RKO (cell line): ENCODE results near the gene PLA2G4D.
"Not testable (repeated sequence)": the region's sequence is repeated elsewhere in the genome, so short reads cannot be mapped to it uniquely, and the experiment has no call there.

Experiments used
- DNase-seq: peaks from one replicate; pipeline ENCODE4 v3.0.0-alpha.2; 2016; ENCODE audit warnings: low spot score

Gene PLA2G4D

DNA sequence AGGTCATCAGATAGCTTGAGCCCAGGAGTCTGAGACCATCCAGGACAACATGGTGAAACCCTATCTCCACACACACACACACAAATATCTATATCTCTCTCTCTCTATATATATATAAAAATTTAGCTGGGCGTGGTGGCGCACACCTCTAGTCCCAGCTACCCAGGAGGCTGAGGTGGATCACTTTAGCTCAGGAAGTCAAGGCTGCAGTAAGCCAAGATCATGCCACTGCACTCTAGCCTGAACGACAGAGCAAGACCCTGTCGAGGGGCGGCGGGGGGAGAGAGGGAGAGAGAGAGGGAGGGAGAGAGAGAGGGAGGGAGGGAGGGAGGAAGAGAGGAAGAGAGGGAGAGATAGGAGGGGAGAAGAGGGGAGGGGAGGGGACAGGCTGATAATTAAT lies 34.1 kb upstream of the PLA2G4D start:
- DNase-seq: no peak

DNA sequence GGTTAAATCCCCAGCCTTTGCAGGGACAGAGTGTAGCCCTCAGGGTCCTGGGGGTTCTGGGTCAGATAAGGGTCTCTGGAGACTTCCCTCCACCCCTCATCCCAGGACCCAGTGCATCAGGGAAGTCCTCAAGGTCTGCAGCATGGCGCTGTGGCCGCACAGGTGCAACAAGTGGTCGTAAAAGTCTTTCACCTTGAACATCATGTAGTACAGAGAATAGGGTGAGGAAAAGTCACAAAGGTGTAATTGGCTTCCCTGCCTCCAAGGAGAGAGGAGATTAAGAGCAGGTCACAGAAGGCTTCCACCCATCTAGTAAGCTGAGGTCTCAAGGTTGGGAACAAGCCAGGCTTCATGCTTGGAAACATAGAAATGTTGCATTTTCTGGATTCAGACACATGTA lies 29.2 kb upstream of the PLA2G4D start:
- DNase-seq: no peak

DNA sequence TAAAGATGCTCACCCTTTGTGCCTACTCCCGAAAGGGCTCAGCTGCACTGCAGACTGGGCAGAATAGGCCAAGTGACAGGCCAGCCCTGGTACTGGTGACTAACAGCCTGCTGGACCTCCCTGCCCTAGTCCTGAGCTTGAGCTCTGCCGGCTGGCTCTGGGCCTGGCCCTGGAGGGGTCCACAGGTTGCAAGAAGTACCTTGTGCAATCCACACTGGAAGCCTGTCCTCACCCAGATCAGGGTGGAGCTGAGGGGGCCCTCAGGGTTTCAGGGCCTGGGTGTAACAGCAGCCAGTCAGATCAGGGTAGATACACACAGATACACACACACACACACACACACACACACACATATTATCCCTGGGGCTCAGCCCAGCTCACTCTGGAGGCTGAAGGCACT lies 27.3 kb upstream of the PLA2G4D start:
- no peak for DNase-seq

DNA sequence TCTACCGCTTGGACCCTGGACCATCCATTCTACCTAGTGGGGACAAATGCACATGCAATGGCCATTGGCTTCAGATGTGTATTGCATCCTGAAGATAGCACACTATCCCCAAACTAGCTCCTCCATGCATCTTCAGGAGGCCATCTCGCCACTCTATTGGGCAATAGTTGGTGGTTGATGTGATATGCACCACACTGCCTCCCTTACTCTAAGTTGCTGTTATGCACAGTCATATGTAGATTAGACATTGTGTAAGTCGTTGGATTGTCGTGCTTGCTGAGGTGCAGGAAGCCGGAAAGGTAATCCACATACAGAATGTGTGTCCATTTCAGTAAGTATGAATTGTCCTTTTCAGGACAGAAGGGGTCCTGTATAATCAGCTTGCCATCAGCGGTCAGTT lies 26.7 kb upstream of the PLA2G4D start:
- no peak for DNase-seq

DNA sequence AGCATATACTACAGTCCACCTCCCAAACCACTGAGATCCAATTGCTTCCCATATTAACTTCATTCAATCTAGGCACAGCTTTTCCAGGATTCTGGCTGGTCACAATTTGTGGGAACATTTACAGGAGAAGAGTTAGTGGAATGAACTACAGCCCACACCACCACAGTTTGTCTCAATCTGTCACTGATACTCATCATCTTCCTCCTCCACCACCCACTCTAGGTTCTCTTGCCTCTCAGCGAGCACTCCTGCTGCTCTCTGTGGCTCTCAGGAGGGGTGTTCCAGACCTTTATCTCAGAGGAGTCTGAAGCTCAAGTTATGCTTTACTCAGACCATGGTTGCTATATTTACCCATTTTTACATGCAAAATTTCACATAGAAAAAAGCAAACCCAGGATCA lies 25.9 kb upstream of the PLA2G4D start:
- DNase-seq: no peak

DNA sequence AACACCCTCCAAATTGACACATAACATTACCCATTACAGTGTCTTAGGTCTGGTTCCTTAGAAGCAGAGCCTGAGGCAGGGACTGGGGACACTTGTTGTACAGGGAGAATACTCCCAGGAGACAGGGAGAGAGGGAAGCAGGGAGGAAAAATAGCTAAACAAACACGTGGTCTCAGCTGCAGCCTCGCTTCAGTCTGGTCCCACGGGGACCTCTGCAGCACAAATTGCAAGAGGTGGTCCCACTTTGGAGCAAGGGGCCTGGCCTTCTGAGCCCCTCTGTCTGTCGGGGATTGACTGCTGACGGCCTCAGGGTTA lies 25.0 kb upstream of the PLA2G4D start:
- DNase-seq: no peak

DNA sequence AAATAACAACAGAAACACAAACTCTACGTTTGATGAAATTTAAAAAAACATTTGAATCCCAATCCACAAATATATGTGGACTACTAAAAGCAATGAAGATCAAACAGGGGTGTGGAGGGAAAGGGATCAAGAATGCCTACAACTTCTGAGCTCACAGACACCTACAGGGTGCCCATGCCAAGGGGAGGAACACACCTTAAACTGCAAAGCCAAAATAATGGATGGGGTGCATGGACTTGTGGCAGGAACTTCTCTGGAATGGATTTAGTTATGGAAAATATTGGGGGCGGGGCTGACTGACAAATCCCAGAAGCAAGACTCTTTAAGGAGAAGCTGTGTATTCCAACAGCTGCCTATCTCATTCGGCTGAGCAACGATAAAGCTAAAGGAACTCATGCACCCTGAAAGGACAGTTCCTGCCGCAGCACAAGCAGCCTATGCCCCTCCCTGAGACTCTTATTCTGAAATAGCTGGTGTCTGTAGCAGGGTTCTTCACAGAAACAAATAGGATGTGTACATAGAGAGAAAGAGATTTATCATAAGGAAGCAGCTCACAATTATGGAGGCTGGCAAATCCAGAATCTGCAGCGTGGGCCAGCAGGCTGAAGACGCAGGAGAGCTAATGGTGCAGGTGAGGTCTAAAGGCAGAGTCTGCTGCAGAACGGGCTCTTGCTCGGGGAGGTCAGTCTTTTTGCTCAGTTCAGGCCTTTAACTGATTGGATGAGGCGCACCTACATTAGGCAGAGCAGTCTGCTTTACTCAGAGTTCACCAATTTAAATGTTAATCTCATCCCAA lies 24.5 kb upstream of the PLA2G4D start:
- DNase-seq: no peak

DNA sequence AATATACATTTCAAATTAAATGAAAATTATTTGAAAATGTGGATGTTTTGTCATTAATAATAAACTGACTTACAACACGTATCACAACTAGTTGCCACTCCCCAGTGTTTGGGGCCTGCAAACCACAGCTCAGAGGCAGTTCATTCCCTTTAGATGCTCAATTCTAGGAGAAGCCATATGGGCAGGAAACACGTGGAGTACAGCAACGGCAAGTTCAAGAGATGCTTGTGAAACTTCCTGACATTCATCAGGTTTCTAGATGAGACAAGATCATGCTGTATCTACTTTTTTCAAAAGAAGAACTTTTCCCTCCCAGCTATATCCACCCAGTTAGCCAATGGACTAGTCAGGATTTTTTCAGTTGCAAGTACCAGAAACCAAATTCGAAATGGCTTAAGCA lies 17.6 kb upstream of the PLA2G4D start:
- no peak for DNase-seq

DNA sequence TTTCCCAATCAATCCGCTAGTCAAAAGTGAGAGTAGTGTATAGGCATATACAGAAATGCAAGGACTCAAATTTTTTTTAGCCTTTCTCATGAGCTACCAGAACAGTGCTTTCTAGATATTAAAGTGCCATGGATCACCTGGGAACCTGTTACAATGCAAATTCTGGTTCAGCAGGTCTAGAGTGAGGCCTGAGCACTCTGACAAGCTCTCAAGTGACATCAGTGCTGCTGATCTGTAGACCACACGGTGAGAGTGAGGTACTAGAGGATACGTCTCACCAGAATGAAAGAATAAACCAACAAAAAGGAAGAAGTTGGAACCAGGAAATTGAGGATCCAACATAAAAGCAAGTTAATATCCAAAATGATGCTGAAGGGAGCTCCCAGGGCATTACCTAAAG lies 16.0 kb upstream of the PLA2G4D start:
- DNase-seq: no peak

DNA sequence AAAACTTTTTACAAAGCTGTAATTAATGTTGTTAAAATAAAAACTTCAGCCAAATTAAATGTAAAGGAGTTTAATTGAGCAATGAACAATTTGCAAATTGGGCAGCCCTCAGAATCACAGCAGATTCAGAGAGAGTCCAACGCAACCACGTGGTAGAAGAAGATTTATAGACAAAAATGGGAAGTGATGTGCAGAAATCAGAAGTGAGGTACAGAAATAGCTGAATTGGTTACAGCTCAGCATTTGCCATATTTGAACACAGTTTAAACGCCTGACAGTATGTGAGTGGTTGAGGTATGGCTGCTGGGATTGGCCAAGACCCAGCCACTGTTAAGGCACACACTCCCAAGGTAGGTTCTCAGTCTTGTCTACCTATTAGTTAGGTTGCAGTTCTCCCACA lies 14.4 kb upstream of the PLA2G4D start:
- no peak for DNase-seq

DNA sequence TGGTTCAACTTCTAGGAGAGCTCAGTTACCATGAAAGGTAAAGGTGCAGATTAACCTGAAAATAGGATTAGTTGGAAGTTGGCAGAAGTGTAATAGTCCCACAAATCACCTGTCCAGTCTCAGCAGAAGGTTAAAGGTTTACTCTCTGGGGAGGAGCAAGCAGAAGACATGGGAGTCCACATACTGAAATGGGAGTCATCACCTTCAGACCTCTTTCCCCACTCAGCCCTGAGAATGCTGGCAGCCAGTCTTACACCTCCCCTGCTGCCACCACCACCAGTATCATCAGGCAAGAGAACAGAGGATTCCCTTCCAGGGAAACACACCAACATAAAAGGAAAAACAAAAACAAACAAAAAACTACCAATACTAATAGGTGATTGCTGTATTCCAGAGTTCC lies 13.8 kb upstream of the PLA2G4D start:
- no peak for DNase-seq

DNA sequence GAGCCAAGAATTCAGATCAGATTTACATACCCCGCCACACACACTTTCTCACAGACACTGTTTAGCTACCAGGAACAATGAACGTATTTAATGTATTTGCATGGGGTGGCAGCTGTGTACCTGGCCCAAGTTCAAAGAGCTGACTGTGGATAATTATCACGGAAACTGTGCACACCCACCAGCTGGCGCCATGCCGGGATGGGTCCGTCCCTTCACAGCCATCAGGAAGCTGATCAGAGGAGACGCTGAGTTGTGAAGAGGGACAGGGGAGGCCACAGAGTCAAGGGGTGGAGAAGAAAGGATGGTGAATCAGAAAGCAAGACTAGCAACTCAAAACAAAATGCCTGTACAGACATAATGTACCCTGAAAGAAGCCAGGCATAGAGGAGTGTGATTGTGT lies 13.1 kb upstream of the PLA2G4D start:
- DNase-seq: no peak

DNA sequence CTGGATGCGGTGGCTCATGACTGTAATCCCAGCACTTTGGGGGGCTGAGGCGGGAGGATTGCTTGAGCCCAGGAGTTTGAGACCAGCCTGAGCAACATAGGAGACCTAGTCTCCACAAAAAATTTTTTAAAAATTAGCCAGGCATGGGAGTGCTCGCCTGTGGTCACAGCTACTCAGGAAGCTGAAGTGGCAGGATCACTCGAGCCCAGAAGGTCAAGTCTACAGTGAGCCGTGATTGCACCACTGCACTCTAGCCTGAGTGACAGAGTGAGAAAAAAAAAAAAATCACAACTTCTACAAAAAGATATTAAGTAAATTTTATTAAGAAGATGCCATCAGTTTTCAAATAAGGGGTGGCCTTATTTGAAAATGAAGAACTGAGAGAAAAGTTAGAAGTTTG lies 11.9 kb upstream of the PLA2G4D start:
- no peak for DNase-seq

DNA sequence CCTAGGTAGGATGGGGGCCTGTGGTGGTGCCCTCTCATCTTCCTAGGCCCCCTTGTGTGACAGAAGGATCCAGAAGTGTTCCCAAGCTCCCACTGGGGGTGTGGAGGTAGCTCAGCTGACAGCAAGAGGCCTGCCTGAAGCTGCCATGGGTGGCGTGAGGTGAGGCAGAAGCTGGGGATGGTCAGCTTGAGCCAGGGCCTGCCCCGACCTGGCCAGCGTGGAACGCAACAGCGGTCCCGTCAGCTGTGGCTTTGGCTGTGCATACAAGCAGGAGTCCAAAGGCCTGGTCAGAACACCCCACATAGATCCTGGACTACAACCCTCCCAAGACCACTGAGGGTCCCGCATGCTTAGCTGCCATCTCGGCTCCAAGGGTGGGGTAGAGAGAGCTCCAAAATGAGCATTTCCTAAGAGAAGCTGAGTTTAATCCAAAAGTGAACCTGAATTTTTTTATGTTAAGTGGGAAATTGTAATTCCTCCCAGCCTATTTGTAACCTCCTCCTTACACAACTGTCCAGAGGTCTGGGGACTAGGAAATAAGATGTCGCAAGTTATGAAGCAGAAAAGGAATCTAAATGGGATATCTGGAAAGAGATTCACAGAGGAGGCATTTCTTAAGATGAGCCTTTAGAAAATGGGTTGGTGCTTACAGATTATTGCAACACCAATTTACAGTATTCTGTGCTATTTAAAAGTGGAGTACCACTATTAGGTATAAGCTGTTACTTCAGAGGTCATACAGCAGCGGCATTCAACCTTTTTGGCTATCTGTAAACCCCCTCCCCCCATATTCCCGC lies 9.9 kb upstream of the PLA2G4D start:
- no peak for DNase-seq

DNA sequence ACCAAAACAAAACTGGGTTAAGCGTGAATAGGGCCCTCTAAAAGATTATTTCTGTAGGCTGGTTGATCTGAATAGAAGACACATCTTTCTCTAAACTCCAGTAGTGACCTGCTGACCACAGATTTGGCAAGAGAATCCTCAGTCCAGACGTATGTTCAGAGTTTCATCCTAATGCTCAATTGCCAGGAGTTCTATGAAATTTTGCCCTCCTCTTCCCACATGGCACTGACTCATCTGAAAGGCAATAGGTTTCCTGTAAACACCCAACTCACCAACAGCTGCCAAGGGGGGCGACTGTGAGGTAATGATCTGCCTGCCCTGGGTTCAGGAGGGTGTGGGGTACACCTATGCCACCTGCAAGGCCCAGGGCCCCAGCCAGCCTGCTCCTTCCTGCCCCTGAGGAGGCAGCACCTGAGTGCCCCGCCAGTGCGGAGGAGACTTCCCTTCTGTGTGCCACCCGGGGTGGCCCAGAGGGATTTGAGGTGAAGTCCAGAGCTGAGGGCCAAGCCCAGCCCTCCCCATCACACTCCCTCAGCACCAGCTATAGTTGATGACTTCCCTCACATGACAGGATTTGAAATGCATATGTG lies 8.4 kb upstream of the PLA2G4D start:
- no peak for DNase-seq

DNA sequence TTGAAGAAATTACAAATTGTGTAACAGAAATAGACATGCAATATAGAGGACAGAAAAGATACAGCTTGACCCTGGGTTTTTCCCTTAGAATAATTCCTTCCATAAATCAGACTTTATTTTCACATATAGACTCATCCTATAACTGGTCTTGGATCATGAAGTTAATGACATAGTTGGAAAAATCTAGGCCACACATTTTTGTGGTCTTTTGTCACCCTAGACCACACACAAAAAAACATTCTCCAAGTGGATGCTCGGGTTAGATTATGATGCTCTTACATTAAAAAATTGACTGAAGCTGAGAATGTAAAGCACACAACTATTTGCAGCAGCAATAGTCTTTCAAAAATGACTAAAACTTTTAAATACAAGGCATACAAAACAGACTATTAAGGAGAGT lies 7.5 kb upstream of the PLA2G4D start:
- DNase-seq: no peak

DNA sequence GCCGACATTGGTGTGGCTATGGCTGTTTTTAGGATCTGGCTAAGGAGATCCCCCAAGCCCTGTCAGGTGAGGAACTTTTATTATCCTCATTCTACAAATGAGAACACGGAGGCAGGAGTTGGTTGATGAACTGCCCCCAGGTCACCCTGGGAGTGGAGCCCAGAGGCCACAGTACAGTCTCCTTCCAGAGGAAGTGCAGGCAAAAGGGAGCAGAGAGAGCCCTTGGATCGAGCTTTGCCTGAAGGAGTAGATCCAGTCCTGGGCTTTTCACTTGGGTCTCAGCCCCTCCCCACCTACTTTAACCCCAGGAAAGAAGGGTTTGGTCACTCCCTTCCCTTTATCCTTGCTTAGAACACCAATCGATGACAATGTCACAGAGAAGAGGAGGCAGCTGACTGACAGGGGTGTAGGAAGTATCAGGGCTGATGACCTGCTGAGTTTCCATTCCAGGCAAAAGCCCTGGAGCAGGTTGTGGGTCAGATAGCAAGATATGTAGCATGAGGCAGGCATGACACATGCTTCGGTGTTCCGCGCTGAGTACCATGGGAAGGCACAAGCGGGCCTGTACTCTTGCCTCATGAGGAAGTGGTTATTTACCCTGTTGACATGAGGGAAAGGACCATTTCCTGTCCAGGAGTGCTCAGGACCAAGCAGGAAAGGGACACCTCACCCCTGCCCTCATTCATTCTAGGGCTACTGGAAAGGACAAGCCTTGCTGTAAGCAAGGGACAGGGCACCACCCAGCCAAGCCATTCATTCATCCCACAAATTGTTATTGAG lies 5.8 kb upstream of the PLA2G4D start:
- DNase-seq: peak; percentile 14

DNA sequence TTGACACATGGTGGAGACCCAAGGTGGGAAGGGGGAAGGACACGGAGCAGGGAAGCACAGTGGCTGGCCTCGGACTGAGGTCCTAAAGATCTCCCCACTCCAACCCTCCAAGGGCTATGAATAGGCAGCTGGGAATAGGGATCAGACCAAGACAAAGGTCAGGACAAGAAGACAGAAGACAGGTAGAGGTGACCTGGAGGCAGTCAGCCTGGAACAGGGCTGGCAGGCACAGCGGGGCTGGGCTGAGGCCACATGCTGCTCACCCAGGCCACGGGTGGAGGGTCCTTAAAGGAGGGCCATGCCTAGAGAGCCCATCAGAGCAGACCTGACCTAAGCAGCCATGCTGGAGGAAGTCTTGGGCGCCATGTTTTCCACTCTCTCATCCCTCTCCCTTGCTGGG lies 2.7 kb upstream of the PLA2G4D start:
- DNase-seq: no peak

DNA sequence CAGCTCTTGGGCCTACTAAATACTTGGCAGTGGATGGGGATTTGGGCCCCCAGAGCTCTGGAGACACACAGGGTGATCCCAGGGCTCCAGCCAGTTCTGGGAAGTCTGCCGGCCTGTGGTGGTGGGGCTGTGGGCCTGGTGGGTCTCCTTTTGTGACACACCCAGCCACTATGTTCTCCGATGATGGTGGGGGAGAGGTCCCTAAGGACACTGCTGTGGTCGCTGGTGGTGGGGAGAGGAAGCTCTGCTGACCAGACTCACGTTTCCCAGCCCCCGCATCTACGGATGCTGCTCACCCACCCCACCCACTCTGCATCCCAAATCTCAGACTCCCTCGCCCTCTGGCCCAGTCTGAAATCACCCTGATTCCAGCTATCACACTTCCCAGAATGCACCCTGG lies 396 bp downstream of the PLA2G4D start:
- no peak for DNase-seq

DNA sequence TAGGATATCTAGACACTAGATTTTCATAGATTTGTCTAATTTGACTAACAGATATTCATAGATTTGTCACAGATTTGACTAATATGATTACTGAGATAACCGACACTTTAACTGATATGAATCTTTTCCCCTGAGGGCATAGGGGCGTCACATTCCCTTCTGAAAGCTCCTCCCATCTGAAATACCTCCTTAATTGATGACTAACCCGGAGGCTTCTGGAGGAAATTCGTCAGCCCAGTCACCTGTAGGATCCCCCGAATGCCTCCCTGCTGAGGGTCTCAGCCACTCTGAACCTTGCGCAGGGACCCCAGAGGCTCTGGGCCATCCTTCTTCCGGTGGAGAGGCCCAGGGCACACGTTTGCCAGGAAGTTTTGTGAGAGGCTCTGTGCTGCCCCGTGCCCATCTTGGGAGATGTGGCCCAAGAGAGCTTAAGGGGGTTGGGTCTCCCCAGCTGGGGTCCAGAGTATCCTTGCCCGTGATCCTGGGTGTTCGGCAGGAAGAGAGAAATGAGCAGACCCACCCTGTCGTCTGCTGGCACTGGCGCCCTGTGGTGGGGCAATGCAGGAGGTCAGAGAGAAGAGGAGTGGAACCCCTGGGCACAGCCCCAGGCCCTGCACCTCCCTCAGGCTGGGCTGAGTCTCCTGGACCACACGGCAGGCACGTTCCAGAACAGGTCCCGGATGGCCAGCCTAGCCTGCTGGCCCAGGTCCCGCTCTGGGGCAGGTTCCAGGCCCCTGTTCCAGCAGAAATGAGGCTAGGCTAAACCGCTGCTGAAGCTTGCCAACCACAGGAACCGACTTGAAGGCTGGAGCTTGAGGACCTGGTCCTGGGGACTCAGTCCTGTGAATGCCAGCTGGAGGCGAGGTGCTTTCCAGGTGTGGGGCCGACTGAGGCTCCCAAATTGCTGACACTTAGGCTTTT lies 1.7 kb downstream of the PLA2G4D start:
- no peak for DNase-seq

DNA sequence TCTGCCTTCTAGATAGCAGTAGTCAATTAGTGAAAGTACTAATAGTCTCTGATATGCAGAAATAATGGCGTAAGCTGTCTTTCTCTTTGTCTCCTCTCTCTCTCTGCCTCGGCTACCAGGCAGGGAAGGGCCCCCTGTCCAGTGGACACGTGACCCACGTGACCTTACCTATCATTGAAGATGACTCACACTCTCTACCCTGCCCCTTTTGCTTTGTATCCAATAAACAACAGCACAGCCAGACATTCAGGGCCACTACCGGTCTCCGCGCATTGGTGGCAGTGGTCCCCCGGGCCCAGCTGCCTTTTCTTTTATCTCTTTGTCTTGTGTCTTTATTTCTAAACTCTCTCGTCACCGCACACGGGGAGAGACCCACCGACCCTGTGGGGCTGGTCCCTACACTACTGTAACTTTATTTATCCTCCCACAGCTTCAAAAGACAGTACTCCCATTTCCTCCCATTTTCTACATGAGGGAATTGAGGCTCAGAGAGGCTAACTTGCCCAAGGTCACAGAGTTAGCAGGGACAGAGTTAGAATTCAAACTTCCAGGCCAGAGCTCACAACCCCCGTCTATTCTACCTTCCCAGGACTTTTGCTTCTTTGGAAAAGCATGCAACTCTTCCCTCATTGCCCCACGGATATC lies 2.5 kb downstream of the PLA2G4D start:
- not testable (repeated sequence) for DNase-seq
